B cell (primary cell): ENCODE measurements around the gene GJA10. TPM values are rescaled to one million over a fixed set of nuclear protein-coding genes. Genes with fewer than 3 reads are reported as not detected.

Source experiments
- ATAC-seq: fragments of 200-7000 bp; cut with Tn5 transposase; one replicate; pipeline ENCODE4 v1.10.0; 2021; ENCODE audit warnings: low read depth, mild to moderate bottlenecking, moderate number of reproducible peaks, moderate library complexity
- CTCF ChIA-PET: fragments of 350-600 bp; sonication (Branson Sonifier 250); formaldehyde crosslinking; loops from one replicate; lab custom pipeline; 2021; ENCODE audit warnings: antibody characterized with exemption, inconsistent platforms; lab: Charles Lee
- POLR2A ChIA-PET: fragments of 350-600 bp; sonication (Branson Sonifier 250); formaldehyde crosslinking; loops from one replicate; lab custom pipeline; 2021; ENCODE audit warnings: antibody characterized with exemption; lab: Charles Lee
- DNase-seq: peaks from one replicate; pipeline ENCODE4 v3.0.0; 2013
- H2AFZ ChIP-seq: 2 replicates; pipeline ENCODE4 v1.6.1; 2012; ENCODE audit warnings: mild to moderate bottlenecking, low read depth, low read length; ENCODE audit not compliant: insufficient read depth, poor library complexity, severe bottlenecking
- H3K27ac ChIP-seq, 2 donors: 1 replicate in 1 of 2; 2 replicates in 1 of 2; pipeline ENCODE4 v1.5.1; 2012 to 2013; ENCODE audit warnings: low read length in 2 of 2, mild to moderate bottlenecking in 2 of 2, moderate library complexity in 1 of 2
- H3K27me3 ChIP-seq, 4 experiments: fragments of 200-600 bp in 1 of 4; sonication (generic) in 1 of 4; replicated peaks in 1 of 4; 1 replicate in 2 of 4; 2 replicates in 2 of 4; pipeline versions ENCODE4 v1.6.1 to v1.7.0; 2013 to 2016; ENCODE audit warnings: low read length in 3 of 4, mild to moderate bottlenecking in 2 of 4, mixed read lengths in 1 of 4, moderate library complexity in 1 of 4; ENCODE audit not compliant: insufficient read depth in 4 of 4, control insufficient read depth in 3 of 4; ENCODE audit errors: control extremely low read depth in 1 of 4
- H3K36me3 ChIP-seq, 2 experiments: replicated peaks in 1 of 2; 1 replicate in 1 of 2; 2 replicates in 1 of 2; pipeline versions ENCODE4 v1.6.1 to v1.7.1; 2013; ENCODE audit warnings: low read length in 1 of 2; ENCODE audit not compliant: insufficient read depth in 2 of 2, control insufficient read depth in 1 of 2; ENCODE audit errors: control extremely low read depth in 1 of 2, extremely low read depth in 1 of 2
- H3K4me1 ChIP-seq, 2 donors: fragments of 200-600 bp in 1 of 2; sonication (generic) in 1 of 2; 1 replicate in 1 of 2; 2 replicates in 1 of 2; pipeline versions ENCODE4 v1.5.1 to v1.6.1; 2013 to 2017; ENCODE audit warnings: low read length in 2 of 2; ENCODE audit not compliant: control insufficient read depth in 2 of 2, insufficient read depth in 2 of 2
- H3K4me2 ChIP-seq: replicated peaks from 2 replicates; pipeline ENCODE3; 2012; ENCODE audit warnings: mild to moderate bottlenecking, low read depth, low read length; ENCODE audit not compliant: poor library complexity, severe bottlenecking
- H3K4me3 ChIP-seq, 5 experiments: fragments of 200-600 bp in 1 of 5; sonication (generic) in 1 of 5; 1 replicate in 3 of 5; 2 replicates in 2 of 5; pipeline versions ENCODE4 v1.5.1 to v1.7.0; 2011 to 2016; ENCODE audit warnings: low read length in 4 of 5, mild to moderate bottlenecking in 4 of 5, low read depth in 2 of 5, control low read depth in 1 of 5, moderate library complexity in 1 of 5; ENCODE audit not compliant: insufficient read depth in 1 of 5; ENCODE audit errors: control extremely low read depth in 1 of 5, extremely low read depth in 1 of 5
- H3K79me2 ChIP-seq: fragments of 200-600 bp; sonication (generic); one replicate; pipeline ENCODE4 v1.6.0; 2016; ENCODE audit warnings: low read length; ENCODE audit not compliant: control insufficient read depth, insufficient read depth
- H3K9ac ChIP-seq: fragments of 200-600 bp; sonication (generic); 2 replicates; pipeline ENCODE4 v1.6.1; 2017; ENCODE audit warnings: mild to moderate bottlenecking, low read length, moderate library complexity
- H3K9me3 ChIP-seq, 3 donors: one replicate each; pipeline versions ENCODE4 v1.6.1 to v1.7.1; 2013; ENCODE audit warnings: low read length in 2 of 3; ENCODE audit not compliant: control insufficient read depth in 2 of 3, insufficient read depth in 1 of 3; ENCODE audit errors: control extremely low read depth in 1 of 3
- H4K20me1 ChIP-seq: 2 replicates; pipeline ENCODE4 v1.6.0; 2012; ENCODE audit warnings: mild to moderate bottlenecking, low read length; ENCODE audit not compliant: insufficient read depth, control insufficient read depth, poor library complexity, severe bottlenecking
- H3K27ac Mint-ChIP-seq: one replicate; pipeline ENCODE4 v1.8.0; 2021; ENCODE audit warnings: mixed read lengths
- H3K27me3 Mint-ChIP-seq: one replicate; pipeline ENCODE4 v1.8.0; 2021; ENCODE audit warnings: mixed read lengths
- H3K4me1 Mint-ChIP-seq: one replicate; pipeline ENCODE4 v1.8.0; 2021; ENCODE audit warnings: mixed read lengths
- H3K4me3 Mint-ChIP-seq: one replicate; pipeline ENCODE4 v1.8.0; 2021; ENCODE audit warnings: mixed read lengths
- H3K9me3 Mint-ChIP-seq: one replicate; pipeline ENCODE4 v1.8.0; 2022; ENCODE audit warnings: mixed read lengths; ENCODE audit not compliant: insufficient read depth
- EZH2 ChIP-seq: IDR thresholded peaks from 2 replicates; pipeline ENCODE4 v1.6.1; 2012; ENCODE audit warnings: borderline replicate concordance, low read depth, mild to moderate bottlenecking, moderate library complexity, low read length; ENCODE audit not compliant: insufficient read depth, poor library complexity, severe bottlenecking
- WGBS: methylation state at CpG from one replicate; pipeline ENCODE4 v1.1.5; 2013; ENCODE audit warnings: missing lambda C conversion rate; ENCODE audit not compliant: insufficient coverage; 5-methylcytosine and 5-hydroxymethylcytosine counted together
- intact Hi-C: fragments of 100-400 bp; cut with micrococcal nuclease; formaldehyde crosslinking; loops from one replicate; pipeline ENCODE4 v1.10.0; 2022
- polyA plus RNA-seq: library from polyadenylated mRNA; depleted of rRNA; stranded (reverse); fragments of >200 nt; gene quantifications from 2 replicates; pipeline ENCODE4 v1.2.3, GENCODE V29; 2012
- total RNA-seq, 2 donors: library from RNA; stranded (reverse); fragments of 120-200 nt in 1 of 2; gene quantifications; 1 replicate in 1 of 2; 2 replicates in 1 of 2; pipeline versions ENCODE4 v1.2.3 to v1.2.4, GENCODE V29; 2013 to 2022
- TF ChIP-seq, protein P1 (sequence below): fragments of 200-600 bp; IDR thresholded peaks from one replicate; pipeline ENCODE4 v1.8.0; 2022; ENCODE audit warnings: antibody characterized with exemption, mild to moderate bottlenecking

GJA10 gene
- total and polyA plus RNA-seq, 2 donors (not counting 1 experiment from before 2014, with no cell fraction given): not detected

DNA sequence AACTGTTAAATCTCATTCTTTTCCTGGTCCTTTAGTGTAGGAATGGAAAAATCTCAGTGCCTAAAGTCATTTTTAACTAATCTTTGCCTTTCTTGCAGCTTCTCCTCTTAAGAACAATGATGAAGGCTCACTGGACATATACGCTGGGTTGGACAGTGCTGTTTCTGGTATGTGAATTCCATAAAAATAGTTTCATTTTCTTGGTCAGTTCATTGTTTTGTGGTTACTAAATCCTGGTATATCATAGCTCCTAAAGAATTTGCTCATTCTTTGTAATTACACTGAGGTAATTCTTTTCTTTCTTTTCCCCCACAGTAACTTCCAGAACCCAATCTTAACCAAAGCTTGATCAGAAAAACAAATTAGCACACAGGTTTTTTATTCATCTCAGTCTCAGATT is 41.2 kb upstream of the GJA10 start:
- DNase-seq (no peak), ATAC-seq (no peak)
- Histone ChIP-seq H3K36me3 (peaks cover 4 to 50% of the 10 kb centered on the region in 2 experiments), H4K20me1 (no peaks in the 10 kb centered on the region), H3K4me3 (no peak overlapping the region), H3K79me2 (peaks cover 4% of the 10 kb centered on the region), H3K27me3 (no peaks in the 10 kb centered on the region), H3K4me2 (no peak overlapping the region), H3K4me1 (no peaks in the 10 kb centered on the region), H2AFZ (no peak overlapping the region), H3K9me3 (no peaks in the 10 kb centered on the region), H3K27ac (no peak overlapping the region), H3K9ac (no peak overlapping the region)
- ChIA-PET CTCF (interaction anchor here (1.2 kb wide), 1 partner anchor 9 kb away, joined by 6 read pairs; no protein-coding TSS in a partner anchor), POLR2A (interaction anchor here (0.7 kb wide), 1 partner anchor 320 kb away, joined by 6 read pairs; no protein-coding TSS in a partner anchor)
- Mint-ChIP-seq H3K4me3 (no peak overlapping the region), H3K4me1 (peaks cover 2% of the 10 kb centered on the region), H3K27me3 (no peaks in the 10 kb centered on the region), H3K27ac (no peak overlapping the region), H3K9me3 (no peaks in the 10 kb centered on the region)
- intact Hi-C loops: no loop called here
- TF ChIP-seq EZH2: no peak
- TF ChIP-seq, protein P1, sequence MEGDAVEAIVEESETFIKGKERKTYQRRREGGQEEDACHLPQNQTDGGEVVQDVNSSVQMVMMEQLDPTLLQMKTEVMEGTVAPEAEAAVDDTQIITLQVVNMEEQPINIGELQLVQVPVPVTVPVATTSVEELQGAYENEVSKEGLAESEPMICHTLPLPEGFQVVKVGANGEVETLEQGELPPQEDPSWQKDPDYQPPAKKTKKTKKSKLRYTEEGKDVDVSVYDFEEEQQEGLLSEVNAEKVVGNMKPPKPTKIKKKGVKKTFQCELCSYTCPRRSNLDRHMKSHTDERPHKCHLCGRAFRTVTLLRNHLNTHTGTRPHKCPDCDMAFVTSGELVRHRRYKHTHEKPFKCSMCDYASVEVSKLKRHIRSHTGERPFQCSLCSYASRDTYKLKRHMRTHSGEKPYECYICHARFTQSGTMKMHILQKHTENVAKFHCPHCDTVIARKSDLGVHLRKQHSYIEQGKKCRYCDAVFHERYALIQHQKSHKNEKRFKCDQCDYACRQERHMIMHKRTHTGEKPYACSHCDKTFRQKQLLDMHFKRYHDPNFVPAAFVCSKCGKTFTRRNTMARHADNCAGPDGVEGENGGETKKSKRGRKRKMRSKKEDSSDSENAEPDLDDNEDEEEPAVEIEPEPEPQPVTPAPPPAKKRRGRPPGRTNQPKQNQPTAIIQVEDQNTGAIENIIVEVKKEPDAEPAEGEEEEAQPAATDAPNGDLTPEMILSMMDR: no peak
- WGBS: no CpG with 5 or more reads among the region's 1 CpG

DNA sequence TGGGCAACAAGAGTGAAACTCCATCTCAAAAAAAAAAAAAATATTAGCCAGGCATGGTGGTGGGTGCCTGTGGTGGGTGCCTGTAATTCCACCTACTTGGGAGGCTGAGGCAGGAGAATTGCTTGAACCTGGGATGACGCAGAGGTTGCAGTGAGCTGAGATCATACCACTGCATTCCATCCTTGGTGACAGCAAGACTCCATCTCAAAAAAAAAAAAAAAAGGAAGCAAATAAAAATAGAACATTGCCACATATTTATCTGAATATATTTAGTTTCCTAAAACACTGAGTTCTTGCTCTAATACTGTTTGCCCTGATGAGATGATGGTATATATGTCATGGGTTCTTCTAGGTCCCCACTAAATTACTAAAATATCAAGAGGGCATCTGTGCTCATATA is 36.2 kb upstream of the GJA10 start:
- no peaks in the 10 kb centered on the region for H4K20me1 ChIP-seq
- POLR2A ChIA-PET: no interaction called here
- H3K27me3 Mint-ChIP-seq: no peaks in the 10 kb centered on the region
- no peaks in the 10 kb centered on the region for H3K9me3 Mint-ChIP-seq
- no peak overlapping the region for H3K9ac ChIP-seq
- no peak overlapping the region for H3K27ac Mint-ChIP-seq
- no peaks in the 10 kb centered on the region for H3K27me3 ChIP-seq
- CTCF ChIA-PET: no interaction called here
- no peaks in the 10 kb centered on the region for H3K9me3 ChIP-seq
- peaks cover 21 to 67% of the 10 kb centered on the region in 2 experiments for H3K36me3 ChIP-seq
- whole genome bisulfite sequencing: no CpG with 5 or more reads among the region's 1 CpG
- H2AFZ ChIP-seq: no peak overlapping the region
- DNase-seq (no peak), ATAC-seq (no peak)
- peaks cover 2% of the 10 kb centered on the region for H3K79me2 ChIP-seq
- TF ChIP-seq, protein P1: no peak
- no peak for TF ChIP-seq EZH2
- peaks cover 14% of the 10 kb centered on the region for H3K4me1 Mint-ChIP-seq
- H3K27ac ChIP-seq: no peak overlapping the region
- peaks cover 6 to 9% of the 10 kb centered on the region in 2 donors for H3K4me1 ChIP-seq
- intact Hi-C loops: no loop called here
- H3K4me3 ChIP-seq: no peak overlapping the region
- no peak overlapping the region for H3K4me3 Mint-ChIP-seq
- H3K4me2 ChIP-seq: no peak overlapping the region
